Measurements from ENCODE around the gene SYNJ2BP.

DNA sequence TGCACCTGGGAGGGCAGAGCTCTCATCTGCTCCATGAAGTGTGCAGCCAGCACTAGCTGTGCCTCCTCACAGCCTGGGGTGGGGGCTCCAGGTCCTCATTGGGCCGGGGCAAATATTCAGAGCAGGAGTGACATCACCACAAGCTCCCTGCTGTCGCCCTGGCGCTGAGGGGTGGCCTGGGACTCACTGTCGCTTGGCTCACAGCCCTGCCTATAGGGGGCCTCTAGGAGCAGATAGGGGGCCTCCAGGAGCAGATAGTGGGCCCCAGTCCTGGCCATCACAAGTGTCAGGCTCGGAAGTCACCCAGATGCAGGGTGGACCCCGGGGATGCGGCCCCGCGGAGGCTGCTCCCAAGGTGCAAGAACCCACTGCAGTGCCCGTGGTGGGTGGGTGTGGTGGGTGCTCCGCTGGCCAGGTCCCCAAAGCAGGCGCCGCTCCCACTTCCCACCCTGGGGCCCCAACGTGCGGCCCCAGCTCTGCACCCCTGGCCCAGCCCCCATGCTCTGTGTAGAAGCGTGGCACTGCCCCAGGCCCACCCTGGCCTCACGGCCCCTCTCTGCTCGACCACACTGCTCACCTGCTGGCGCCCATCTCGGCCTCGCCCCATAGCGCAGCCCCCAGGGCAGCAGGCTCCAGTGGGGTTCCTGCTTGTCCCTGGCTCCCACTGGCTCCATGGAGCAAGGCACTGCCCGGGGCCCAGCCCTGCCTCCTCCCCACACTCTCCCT, 18.0 kb downstream of the SYNJ2BP start:
- TF ChIP-seq, protein P1, sequence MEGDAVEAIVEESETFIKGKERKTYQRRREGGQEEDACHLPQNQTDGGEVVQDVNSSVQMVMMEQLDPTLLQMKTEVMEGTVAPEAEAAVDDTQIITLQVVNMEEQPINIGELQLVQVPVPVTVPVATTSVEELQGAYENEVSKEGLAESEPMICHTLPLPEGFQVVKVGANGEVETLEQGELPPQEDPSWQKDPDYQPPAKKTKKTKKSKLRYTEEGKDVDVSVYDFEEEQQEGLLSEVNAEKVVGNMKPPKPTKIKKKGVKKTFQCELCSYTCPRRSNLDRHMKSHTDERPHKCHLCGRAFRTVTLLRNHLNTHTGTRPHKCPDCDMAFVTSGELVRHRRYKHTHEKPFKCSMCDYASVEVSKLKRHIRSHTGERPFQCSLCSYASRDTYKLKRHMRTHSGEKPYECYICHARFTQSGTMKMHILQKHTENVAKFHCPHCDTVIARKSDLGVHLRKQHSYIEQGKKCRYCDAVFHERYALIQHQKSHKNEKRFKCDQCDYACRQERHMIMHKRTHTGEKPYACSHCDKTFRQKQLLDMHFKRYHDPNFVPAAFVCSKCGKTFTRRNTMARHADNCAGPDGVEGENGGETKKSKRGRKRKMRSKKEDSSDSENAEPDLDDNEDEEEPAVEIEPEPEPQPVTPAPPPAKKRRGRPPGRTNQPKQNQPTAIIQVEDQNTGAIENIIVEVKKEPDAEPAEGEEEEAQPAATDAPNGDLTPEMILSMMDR (IDR thresholded peaks at IDR 0.05): no peak
- TF ChIP-seq EZH2phosphoT487 (IDR thresholded peaks at IDR 0.05): no peak
